ENCODE results near the gene KIF6.

DNA sequence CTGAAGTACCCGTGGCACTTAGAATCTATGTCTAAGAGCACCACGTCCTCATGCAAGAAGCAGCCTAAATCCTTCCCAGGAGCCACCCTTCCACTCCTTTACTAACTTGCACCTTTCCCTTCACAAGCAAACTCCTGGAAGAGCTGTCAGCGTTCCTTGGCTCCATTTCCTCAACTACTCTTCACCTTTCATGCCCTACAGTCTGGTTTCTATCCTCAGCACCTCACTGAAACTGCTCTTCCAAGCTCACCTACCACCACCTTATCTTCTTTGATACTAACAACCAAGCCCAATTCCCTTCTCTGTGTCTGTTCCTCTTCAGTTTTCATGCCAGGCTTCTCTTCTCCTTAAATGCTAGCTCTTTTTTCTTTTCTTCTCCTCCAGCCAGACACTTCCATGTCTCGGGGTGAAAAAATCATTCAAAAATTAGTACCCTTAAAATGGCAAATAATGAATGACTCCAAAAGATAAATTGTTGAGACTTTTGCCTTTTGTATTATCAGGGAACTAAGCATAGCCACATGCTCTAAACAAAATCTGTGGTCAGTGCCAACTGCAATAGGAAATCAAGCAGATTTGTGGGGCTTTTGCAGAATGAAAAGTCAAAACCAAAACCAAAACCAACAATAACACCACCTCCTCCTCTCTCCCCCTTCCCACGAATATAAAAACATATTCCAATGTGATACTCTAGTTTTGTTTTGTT is 253.1 kb downstream of the KIF6 start:
- TF ChIP-seq EZH2 (IDR thresholded peaks at IDR 0.05; ENCODE audit: borderline replicate concordance, low read length), result no peak
- TF ChIP-seq, protein P1, sequence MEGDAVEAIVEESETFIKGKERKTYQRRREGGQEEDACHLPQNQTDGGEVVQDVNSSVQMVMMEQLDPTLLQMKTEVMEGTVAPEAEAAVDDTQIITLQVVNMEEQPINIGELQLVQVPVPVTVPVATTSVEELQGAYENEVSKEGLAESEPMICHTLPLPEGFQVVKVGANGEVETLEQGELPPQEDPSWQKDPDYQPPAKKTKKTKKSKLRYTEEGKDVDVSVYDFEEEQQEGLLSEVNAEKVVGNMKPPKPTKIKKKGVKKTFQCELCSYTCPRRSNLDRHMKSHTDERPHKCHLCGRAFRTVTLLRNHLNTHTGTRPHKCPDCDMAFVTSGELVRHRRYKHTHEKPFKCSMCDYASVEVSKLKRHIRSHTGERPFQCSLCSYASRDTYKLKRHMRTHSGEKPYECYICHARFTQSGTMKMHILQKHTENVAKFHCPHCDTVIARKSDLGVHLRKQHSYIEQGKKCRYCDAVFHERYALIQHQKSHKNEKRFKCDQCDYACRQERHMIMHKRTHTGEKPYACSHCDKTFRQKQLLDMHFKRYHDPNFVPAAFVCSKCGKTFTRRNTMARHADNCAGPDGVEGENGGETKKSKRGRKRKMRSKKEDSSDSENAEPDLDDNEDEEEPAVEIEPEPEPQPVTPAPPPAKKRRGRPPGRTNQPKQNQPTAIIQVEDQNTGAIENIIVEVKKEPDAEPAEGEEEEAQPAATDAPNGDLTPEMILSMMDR (IDR thresholded peaks at IDR 0.05; ENCODE audit: low read length), result no peak

All from OCI-LY1 (cell line).